ENCODE measurements around the gene NEK10.

NEK10 gene

GRCh38 chr3:27378331-27378730 is 9.1 kb upstream of the NEK10 start:
- Histone ChIP-seq H3K27ac (ENCODE audit: insufficient read depth, low read length, poor library complexity, severe bottlenecking) (no peak overlapping the region), H3K4me3 (ENCODE audit: insufficient read depth, low read depth, low read length, poor library complexity, severe bottlenecking) (no peak overlapping the region), H3K9me3 (ENCODE audit: control insufficient read depth, low read length) (no peaks in the 10 kb centered on the region), H3K4me1 (ENCODE audit: control insufficient read depth, insufficient read depth, low read length, poor library complexity, severe bottlenecking) (no peaks in the 10 kb centered on the region), H3K27me3 (replicated peaks; ENCODE audit: control insufficient read depth, insufficient read depth, low read length, poor library complexity, severe bottlenecking) (no peaks in the 10 kb centered on the region), H3K36me3 (ENCODE audit: control insufficient read depth, insufficient read depth, low read length) (peaks cover 22% of the 10 kb centered on the region)
- no peak for DNase-seq

DNA sequence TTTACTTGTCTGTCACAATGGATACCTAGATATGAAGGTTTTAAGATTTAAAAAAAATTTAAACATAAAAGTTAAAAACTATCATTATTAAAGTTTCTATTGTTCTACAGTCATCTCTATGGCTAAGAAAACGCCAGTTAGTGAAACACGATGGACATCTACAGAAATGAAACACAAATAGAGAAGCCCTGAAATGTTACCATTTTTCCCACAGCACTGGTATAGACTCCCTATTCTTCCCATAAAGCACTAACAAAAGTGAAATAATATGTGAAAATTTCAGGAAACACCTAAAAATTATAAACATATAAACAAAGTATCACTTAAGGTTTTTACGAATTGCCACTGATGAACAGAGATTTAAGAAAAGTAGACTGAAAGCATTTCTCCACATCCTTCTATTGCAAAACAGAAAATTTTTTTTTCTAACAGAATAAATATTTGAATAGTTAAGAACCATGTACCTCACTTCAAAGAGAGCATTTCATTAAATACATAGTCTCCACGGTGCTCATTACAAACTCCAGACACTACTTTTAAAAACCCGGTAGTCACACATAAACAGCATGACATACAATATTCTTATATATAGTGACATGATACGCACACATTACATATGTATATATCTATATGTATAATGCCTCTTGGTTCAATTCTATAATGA is 7.1 kb upstream of the NEK10 start:
- DNase-seq: no peak
- no peaks in the 10 kb centered on the region for H3K4me1 ChIP-seq (ENCODE audit: control insufficient read depth, insufficient read depth, low read length, poor library complexity, severe bottlenecking)
- H3K9me3 ChIP-seq (ENCODE audit: control insufficient read depth, low read length): no peaks in the 10 kb centered on the region
- H3K27ac ChIP-seq (ENCODE audit: insufficient read depth, low read length, poor library complexity, severe bottlenecking): no peak overlapping the region
- no peaks in the 10 kb centered on the region for H3K27me3 ChIP-seq (replicated peaks; ENCODE audit: control insufficient read depth, insufficient read depth, low read length, poor library complexity, severe bottlenecking)
- H3K4me3 ChIP-seq (ENCODE audit: insufficient read depth, low read depth, low read length, poor library complexity, severe bottlenecking): no peak overlapping the region
- H3K36me3 ChIP-seq (ENCODE audit: control insufficient read depth, insufficient read depth, low read length): peaks cover 6% of the 10 kb centered on the region

- no peaks in the 10 kb centered on the region for H3K27me3 ChIP-seq (replicated peaks; ENCODE audit: control insufficient read depth, insufficient read depth, low read length, poor library complexity, severe bottlenecking)
- no peaks in the 10 kb centered on the region for H3K9me3 ChIP-seq (ENCODE audit: control insufficient read depth, low read length)
- no peaks in the 10 kb centered on the region for H3K36me3 ChIP-seq (ENCODE audit: control insufficient read depth, insufficient read depth, low read length)
- H3K27ac ChIP-seq (ENCODE audit: insufficient read depth, low read length, poor library complexity, severe bottlenecking): no peak overlapping the region
- no peak for DNase-seq
- no peak overlapping the region for H3K4me3 ChIP-seq (ENCODE audit: insufficient read depth, low read depth, low read length, poor library complexity, severe bottlenecking)
- peaks cover 6% of the 10 kb centered on the region for H3K4me1 ChIP-seq (ENCODE audit: control insufficient read depth, insufficient read depth, low read length, poor library complexity, severe bottlenecking)
Measured at GRCh38 chr3:27366062-27366591, 3.1 kb downstream of the NEK10 start.

- Histone ChIP-seq H3K27ac (ENCODE audit: insufficient read depth, low read length, poor library complexity, severe bottlenecking) (no peak overlapping the region), H3K4me1 (ENCODE audit: control insufficient read depth, insufficient read depth, low read length, poor library complexity, severe bottlenecking) (peaks cover 9% of the 10 kb centered on the region), H3K27me3 (replicated peaks; ENCODE audit: control insufficient read depth, insufficient read depth, low read length, poor library complexity, severe bottlenecking) (no peaks in the 10 kb centered on the region), H3K4me3 (ENCODE audit: insufficient read depth, low read depth, low read length, poor library complexity, severe bottlenecking) (no peak overlapping the region), H3K9me3 (ENCODE audit: control insufficient read depth, low read length) (no peaks in the 10 kb centered on the region), H3K36me3 (ENCODE audit: control insufficient read depth, insufficient read depth, low read length) (no peaks in the 10 kb centered on the region)
- DNase-seq: no peak
Measured at GRCh38 chr3:27360113-27361078, 8.8 kb downstream of the NEK10 start.

- Histone ChIP-seq H3K27ac (ENCODE audit: insufficient read depth, low read length, poor library complexity, severe bottlenecking) (no peak overlapping the region), H3K4me1 (ENCODE audit: control insufficient read depth, insufficient read depth, low read length, poor library complexity, severe bottlenecking) (peaks cover 9% of the 10 kb centered on the region), H3K4me3 (ENCODE audit: insufficient read depth, low read depth, low read length, poor library complexity, severe bottlenecking) (no peak overlapping the region), H3K9me3 (ENCODE audit: control insufficient read depth, low read length) (no peaks in the 10 kb centered on the region), H3K36me3 (ENCODE audit: control insufficient read depth, insufficient read depth, low read length) (no peaks in the 10 kb centered on the region), H3K27me3 (replicated peaks; ENCODE audit: control insufficient read depth, insufficient read depth, low read length, poor library complexity, severe bottlenecking) (no peaks in the 10 kb centered on the region)
- no peak for DNase-seq
Measured at GRCh38 chr3:27358372-27358771, 10.8 kb downstream of the NEK10 start.

GRCh38 chr3:27357665-27358258 is 11.4 kb downstream of the NEK10 start:
- Histone ChIP-seq H3K36me3 (ENCODE audit: control insufficient read depth, insufficient read depth, low read length) (no peaks in the 10 kb centered on the region), H3K27ac (ENCODE audit: insufficient read depth, low read length, poor library complexity, severe bottlenecking) (no peak overlapping the region), H3K9me3 (ENCODE audit: control insufficient read depth, low read length) (no peaks in the 10 kb centered on the region), H3K4me3 (ENCODE audit: insufficient read depth, low read depth, low read length, poor library complexity, severe bottlenecking) (no peak overlapping the region), H3K4me1 (ENCODE audit: control insufficient read depth, insufficient read depth, low read length, poor library complexity, severe bottlenecking) (peaks cover 9% of the 10 kb centered on the region), H3K27me3 (replicated peaks; ENCODE audit: control insufficient read depth, insufficient read depth, low read length, poor library complexity, severe bottlenecking) (no peaks in the 10 kb centered on the region)
- DNase-seq: peak; percentile 15 to 40 (median 24)

- Histone ChIP-seq H3K27me3 (replicated peaks; ENCODE audit: control insufficient read depth, insufficient read depth, low read length, poor library complexity, severe bottlenecking) (no peaks in the 10 kb centered on the region), H3K9me3 (ENCODE audit: control insufficient read depth, low read length) (no peaks in the 10 kb centered on the region), H3K27ac (ENCODE audit: insufficient read depth, low read length, poor library complexity, severe bottlenecking) (no peak overlapping the region), H3K36me3 (ENCODE audit: control insufficient read depth, insufficient read depth, low read length) (no peaks in the 10 kb centered on the region), H3K4me1 (ENCODE audit: control insufficient read depth, insufficient read depth, low read length, poor library complexity, severe bottlenecking) (peaks cover 9% of the 10 kb centered on the region), H3K4me3 (ENCODE audit: insufficient read depth, low read depth, low read length, poor library complexity, severe bottlenecking) (no peak overlapping the region)
- DNase-seq: no peak
Measured at GRCh38 chr3:27356976-27357375, 12.2 kb downstream of the NEK10 start.

GRCh38 chr3:27354588-27355203 is 14.5 kb downstream of the NEK10 start:
- no peaks in the 10 kb centered on the region for H3K36me3 ChIP-seq (ENCODE audit: control insufficient read depth, insufficient read depth, low read length)
- H3K9me3 ChIP-seq (ENCODE audit: control insufficient read depth, low read length): no peaks in the 10 kb centered on the region
- no peaks in the 10 kb centered on the region for H3K27me3 ChIP-seq (replicated peaks; ENCODE audit: control insufficient read depth, insufficient read depth, low read length, poor library complexity, severe bottlenecking)
- no peak overlapping the region for H3K27ac ChIP-seq (ENCODE audit: insufficient read depth, low read length, poor library complexity, severe bottlenecking)
- H3K4me3 ChIP-seq (ENCODE audit: insufficient read depth, low read depth, low read length, poor library complexity, severe bottlenecking): no peak overlapping the region
- H3K4me1 ChIP-seq (ENCODE audit: control insufficient read depth, insufficient read depth, low read length, poor library complexity, severe bottlenecking): peaks cover 4% of the 10 kb centered on the region
- no peak for DNase-seq

DNA sequence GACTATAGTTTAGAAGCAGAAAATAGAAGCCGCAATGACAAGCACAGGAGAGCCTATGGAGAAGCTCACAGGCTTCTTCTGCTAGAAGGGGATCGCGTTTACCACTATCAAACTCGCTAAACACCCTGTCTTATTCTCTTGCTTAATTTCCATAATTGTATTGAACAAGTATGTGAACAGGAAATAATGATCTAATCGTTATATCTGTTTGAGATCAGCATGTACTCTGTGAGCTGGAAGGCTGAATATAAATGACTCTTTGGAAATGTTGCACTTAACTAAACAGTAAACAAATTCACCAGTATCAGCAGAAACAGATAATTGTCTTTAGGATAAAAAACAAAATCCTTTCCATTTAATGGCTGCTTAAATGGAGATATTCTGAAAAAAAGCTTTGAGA is 15.0 kb downstream of the NEK10 start:
- Histone ChIP-seq H3K4me3 (ENCODE audit: insufficient read depth, low read depth, low read length, poor library complexity, severe bottlenecking) (no peak overlapping the region), H3K4me1 (ENCODE audit: control insufficient read depth, insufficient read depth, low read length, poor library complexity, severe bottlenecking) (no peaks in the 10 kb centered on the region), H3K36me3 (ENCODE audit: control insufficient read depth, insufficient read depth, low read length) (no peaks in the 10 kb centered on the region), H3K9me3 (ENCODE audit: control insufficient read depth, low read length) (no peaks in the 10 kb centered on the region), H3K27me3 (replicated peaks; ENCODE audit: control insufficient read depth, insufficient read depth, low read length, poor library complexity, severe bottlenecking) (no peaks in the 10 kb centered on the region), H3K27ac (ENCODE audit: insufficient read depth, low read length, poor library complexity, severe bottlenecking) (no peak overlapping the region)
- no peak for DNase-seq
